HL-60 (cell line): ENCODE measurements around the gene CYS1.

Experiments used
- GABPA ChIP-seq: IDR thresholded peaks from 2 replicates; pipeline ENCODE4 v1.6.1; 2012; ENCODE audit warnings: low read depth
- POLR2AphosphoS5 ChIP-seq: IDR thresholded peaks from 2 replicates; pipeline ENCODE4 v1.6.1; 2012; ENCODE audit warnings: low read depth
- TF ChIP-seq, protein P1 (sequence below): IDR thresholded peaks from one replicate; pipeline ENCODE4 v1.5.1; 2011; ENCODE audit warnings: low read length, control low read depth, inconsistent platforms; ENCODE audit not compliant: insufficient read depth
- TF ChIP-seq, protein P2 (sequence below): IDR thresholded peaks from 2 replicates; pipeline ENCODE4 v1.6.1; 2012; ENCODE audit warnings: low read depth; ENCODE audit not compliant: insufficient replicate concordance

DNA sequence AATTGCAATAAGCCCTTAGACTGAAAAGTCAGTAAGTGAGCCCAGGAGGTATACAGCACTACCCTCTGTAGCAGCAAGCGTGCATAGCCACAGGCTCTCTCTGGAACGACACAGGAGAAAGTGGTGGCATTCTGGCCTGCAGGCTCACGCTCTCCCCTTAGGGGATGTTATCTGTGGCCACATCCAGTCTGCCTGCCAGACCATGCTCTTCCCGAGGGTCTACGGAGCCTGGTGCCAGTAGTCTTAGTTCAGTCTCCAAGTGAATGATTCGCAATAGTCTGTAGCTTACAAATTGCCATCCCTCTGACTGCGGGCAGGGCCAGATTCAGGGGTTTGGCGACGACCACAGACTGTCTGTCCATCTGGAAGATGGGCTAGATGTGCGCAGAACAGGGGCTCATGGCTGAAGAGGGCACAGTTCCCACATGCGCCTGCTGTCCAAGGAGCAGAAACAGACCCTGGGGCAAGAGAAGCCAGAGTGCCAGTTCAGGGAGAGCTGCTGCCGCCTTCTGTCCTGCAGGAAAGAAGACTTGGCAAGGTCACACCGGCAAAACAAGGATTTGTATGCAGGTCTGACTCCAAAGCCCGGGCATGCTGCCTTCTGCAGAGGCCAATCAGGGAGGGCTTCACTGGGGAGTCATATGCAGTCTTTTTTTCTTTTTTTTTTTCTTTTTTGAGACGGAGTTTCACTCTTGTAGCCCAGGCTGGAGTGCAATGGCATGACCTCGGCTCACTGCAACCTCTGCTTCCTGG is 40.4 kb downstream of the CYS1 start:
- TF ChIP-seq, protein P1, sequence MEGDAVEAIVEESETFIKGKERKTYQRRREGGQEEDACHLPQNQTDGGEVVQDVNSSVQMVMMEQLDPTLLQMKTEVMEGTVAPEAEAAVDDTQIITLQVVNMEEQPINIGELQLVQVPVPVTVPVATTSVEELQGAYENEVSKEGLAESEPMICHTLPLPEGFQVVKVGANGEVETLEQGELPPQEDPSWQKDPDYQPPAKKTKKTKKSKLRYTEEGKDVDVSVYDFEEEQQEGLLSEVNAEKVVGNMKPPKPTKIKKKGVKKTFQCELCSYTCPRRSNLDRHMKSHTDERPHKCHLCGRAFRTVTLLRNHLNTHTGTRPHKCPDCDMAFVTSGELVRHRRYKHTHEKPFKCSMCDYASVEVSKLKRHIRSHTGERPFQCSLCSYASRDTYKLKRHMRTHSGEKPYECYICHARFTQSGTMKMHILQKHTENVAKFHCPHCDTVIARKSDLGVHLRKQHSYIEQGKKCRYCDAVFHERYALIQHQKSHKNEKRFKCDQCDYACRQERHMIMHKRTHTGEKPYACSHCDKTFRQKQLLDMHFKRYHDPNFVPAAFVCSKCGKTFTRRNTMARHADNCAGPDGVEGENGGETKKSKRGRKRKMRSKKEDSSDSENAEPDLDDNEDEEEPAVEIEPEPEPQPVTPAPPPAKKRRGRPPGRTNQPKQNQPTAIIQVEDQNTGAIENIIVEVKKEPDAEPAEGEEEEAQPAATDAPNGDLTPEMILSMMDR = no peak
- TF ChIP-seq GABPA (no peak), POLR2AphosphoS5 (no peak)
- TF ChIP-seq, protein P2, sequence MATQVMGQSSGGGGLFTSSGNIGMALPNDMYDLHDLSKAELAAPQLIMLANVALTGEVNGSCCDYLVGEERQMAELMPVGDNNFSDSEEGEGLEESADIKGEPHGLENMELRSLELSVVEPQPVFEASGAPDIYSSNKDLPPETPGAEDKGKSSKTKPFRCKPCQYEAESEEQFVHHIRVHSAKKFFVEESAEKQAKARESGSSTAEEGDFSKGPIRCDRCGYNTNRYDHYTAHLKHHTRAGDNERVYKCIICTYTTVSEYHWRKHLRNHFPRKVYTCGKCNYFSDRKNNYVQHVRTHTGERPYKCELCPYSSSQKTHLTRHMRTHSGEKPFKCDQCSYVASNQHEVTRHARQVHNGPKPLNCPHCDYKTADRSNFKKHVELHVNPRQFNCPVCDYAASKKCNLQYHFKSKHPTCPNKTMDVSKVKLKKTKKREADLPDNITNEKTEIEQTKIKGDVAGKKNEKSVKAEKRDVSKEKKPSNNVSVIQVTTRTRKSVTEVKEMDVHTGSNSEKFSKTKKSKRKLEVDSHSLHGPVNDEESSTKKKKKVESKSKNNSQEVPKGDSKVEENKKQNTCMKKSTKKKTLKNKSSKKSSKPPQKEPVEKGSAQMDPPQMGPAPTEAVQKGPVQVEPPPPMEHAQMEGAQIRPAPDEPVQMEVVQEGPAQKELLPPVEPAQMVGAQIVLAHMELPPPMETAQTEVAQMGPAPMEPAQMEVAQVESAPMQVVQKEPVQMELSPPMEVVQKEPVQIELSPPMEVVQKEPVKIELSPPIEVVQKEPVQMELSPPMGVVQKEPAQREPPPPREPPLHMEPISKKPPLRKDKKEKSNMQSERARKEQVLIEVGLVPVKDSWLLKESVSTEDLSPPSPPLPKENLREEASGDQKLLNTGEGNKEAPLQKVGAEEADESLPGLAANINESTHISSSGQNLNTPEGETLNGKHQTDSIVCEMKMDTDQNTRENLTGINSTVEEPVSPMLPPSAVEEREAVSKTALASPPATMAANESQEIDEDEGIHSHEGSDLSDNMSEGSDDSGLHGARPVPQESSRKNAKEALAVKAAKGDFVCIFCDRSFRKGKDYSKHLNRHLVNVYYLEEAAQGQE = no peak
